ENCODE data around the gene SLC26A6.

Gene SLC26A6

GRCh38 chr3:48598323-48599076 lies 36.8 kb downstream of the SLC26A6 start:
- peak in 1 of 2 experiments; percentile 18 for DNase-seq

GRCh38 chr3:48597408-48597800 lies 37.9 kb downstream of the SLC26A6 start:
- no peak for DNase-seq

GRCh38 chr3:48596676-48597407 lies 38.4 kb downstream of the SLC26A6 start:
- DNase-seq = no peak

GRCh38 chr3:48596157-48596556 lies 39.1 kb downstream of the SLC26A6 start:
- no peak for DNase-seq

- peak in 1 of 2 experiments; percentile 47 for DNase-seq
Measured at GRCh38 chr3:48595526-48596121, 39.6 kb downstream of the SLC26A6 start.

GRCh38 chr3:48595075-48595525 lies 40.2 kb downstream of the SLC26A6 start, which contains the start of gene COL7A1:
TSS of gene COL7A1 (minus strand) at chr3:48595329. CDS start at chr3:48595159, 170 bp downstream.
- no peak for DNase-seq

GRCh38 chr3:48594417-48595049 lies 40.7 kb downstream of the SLC26A6 start:
- no peak for DNase-seq

- DNase-seq = no peak
Measured at GRCh38 chr3:48593337-48593736, 41.9 kb downstream of the SLC26A6 start.

GRCh38 chr3:48592519-48593087 lies 42.7 kb downstream of the SLC26A6 start:
- no peak for DNase-seq

GRCh38 chr3:48591886-48592518 lies 43.3 kb downstream of the SLC26A6 start:
- DNase-seq = no peak

- DNase-seq = no peak
Measured at GRCh38 chr3:48591436-48591835, 43.8 kb downstream of the SLC26A6 start.

GRCh38 chr3:48588230-48588629 lies 47.0 kb downstream of the SLC26A6 start:
- no peak for DNase-seq

GRCh38 chr3:48587686-48588085 lies 47.6 kb downstream of the SLC26A6 start:
- no peak for DNase-seq

- DNase-seq = no peak
Measured at GRCh38 chr3:48585411-48585810, 49.9 kb downstream of the SLC26A6 start.

- DNase-seq = no peak
Measured at GRCh38 chr3:48584836-48585235, 50.4 kb downstream of the SLC26A6 start.

- no peak for DNase-seq
Measured at GRCh38 chr3:48581621-48582481, 53.4 kb downstream of the SLC26A6 start.

GRCh38 chr3:48576647-48577046 lies 58.6 kb downstream of the SLC26A6 start:
- DNase-seq = no peak

Measured in NCI-H524 (cell line).